NB4 (cell line): ENCODE data around the gene SLC35G4.
"Not testable (repeated sequence)": the region's sequence is repeated elsewhere in the genome, so short reads cannot be mapped to it uniquely, and the experiment has no call there.

Source experiments
- TF ChIP-seq, protein P1 (sequence below): IDR thresholded peaks from one replicate; pipeline ENCODE4 v1.5.1; 2012; ENCODE audit warnings: low read depth, low read length
- TF ChIP-seq, protein P2 (sequence below): IDR thresholded peaks from 2 replicates; pipeline ENCODE4 v1.6.1; 2011; ENCODE audit warnings: low read depth, low read length

DNA sequence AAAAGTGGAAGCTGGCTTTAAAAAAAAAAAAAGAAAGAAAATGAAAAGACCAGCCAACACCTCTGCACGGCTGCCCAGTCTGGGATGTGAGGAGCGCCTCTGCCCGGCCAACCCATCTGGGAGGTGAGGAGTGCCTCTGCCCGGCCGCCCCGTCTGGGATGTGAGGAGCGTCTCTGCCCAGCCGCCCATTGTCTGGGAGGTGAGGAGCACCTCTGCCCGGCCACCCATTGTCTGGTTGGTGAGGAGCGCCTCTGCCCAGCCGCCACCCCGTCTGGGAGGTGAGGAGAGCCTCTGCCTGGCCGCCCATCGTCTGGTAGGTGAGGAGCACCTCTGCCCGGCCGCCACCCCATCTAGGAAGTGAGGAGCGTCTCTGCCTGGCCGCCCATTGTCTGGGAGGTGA, 3.7 kb downstream of the SLC35G4 start:
- TF ChIP-seq, protein P1, sequence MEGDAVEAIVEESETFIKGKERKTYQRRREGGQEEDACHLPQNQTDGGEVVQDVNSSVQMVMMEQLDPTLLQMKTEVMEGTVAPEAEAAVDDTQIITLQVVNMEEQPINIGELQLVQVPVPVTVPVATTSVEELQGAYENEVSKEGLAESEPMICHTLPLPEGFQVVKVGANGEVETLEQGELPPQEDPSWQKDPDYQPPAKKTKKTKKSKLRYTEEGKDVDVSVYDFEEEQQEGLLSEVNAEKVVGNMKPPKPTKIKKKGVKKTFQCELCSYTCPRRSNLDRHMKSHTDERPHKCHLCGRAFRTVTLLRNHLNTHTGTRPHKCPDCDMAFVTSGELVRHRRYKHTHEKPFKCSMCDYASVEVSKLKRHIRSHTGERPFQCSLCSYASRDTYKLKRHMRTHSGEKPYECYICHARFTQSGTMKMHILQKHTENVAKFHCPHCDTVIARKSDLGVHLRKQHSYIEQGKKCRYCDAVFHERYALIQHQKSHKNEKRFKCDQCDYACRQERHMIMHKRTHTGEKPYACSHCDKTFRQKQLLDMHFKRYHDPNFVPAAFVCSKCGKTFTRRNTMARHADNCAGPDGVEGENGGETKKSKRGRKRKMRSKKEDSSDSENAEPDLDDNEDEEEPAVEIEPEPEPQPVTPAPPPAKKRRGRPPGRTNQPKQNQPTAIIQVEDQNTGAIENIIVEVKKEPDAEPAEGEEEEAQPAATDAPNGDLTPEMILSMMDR, result not testable (repeated sequence)
- TF ChIP-seq, protein P2, sequence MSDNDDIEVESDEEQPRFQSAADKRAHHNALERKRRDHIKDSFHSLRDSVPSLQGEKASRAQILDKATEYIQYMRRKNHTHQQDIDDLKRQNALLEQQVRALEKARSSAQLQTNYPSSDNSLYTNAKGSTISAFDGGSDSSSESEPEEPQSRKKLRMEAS, result not testable (repeated sequence)
